Measurements from ENCODE around the gene NEK11.

DNA sequence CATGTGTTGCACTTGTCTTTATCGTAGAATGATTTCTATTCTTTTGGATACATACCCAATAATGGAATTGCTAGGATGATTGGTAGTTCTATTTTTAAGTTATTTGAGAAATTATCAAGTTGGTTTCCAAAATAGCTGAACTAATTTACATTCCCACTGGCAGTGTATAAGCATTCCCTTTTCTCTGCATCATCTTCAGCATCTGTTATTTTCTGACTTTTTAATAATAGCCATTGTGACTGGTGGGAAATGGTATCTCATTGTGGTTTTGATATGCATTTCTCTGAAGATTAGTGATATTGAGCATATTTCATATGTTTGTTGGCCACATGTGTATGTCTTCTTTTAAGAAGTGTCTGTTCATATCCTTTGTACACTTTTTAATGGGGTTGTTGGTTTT is 273.2 kb downstream of the NEK11 start:
- TF ChIP-seq, protein P1, sequence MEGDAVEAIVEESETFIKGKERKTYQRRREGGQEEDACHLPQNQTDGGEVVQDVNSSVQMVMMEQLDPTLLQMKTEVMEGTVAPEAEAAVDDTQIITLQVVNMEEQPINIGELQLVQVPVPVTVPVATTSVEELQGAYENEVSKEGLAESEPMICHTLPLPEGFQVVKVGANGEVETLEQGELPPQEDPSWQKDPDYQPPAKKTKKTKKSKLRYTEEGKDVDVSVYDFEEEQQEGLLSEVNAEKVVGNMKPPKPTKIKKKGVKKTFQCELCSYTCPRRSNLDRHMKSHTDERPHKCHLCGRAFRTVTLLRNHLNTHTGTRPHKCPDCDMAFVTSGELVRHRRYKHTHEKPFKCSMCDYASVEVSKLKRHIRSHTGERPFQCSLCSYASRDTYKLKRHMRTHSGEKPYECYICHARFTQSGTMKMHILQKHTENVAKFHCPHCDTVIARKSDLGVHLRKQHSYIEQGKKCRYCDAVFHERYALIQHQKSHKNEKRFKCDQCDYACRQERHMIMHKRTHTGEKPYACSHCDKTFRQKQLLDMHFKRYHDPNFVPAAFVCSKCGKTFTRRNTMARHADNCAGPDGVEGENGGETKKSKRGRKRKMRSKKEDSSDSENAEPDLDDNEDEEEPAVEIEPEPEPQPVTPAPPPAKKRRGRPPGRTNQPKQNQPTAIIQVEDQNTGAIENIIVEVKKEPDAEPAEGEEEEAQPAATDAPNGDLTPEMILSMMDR (IDR thresholded peaks at IDR 0.05; ENCODE audit: insufficient read depth, low read depth, low read length), result no peak
- no peak for TF ChIP-seq EZH2 (IDR thresholded peaks at IDR 0.05; ENCODE audit: insufficient read depth, low read length)
